NCI-H1930 (cell line): ENCODE data around the gene AIG1.

Experiments
- DNase-seq, 2 experiments: peaks; one replicate each; lab custom pipeline; 2025; lab: John Stamatoyannopoulos, UW

The AIG1 gene

DNA sequence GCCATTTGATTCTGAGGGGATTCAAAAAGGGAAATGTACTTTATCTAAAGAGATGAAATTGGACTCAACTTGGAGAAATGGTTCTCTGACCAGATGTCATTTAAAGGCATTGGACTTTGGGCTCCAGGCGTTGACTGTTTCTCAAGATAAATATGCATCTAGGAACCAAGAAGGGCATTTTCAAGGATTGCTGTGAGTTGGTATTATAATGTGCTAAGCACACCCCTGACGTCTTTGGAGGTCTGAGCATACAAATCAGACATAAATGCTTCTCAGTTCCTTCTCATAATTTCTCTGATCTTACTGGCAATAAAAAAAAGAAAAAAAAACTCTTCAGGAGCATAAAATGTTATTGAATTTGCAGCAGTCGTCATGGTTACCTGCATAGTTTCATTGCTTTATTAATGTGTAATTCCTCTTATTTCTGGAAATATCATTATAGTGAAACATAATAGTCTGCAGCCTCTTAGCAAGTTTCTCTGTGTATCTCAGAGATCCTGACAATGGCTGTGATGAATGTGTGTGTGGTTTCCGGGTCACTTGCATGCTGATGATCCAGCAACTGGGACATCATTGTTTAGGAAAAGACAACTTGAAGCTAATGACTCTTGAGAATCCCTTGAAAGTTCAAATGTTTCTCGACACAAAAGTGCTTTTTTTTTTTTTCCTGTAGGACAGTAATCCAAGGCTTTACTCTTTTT, 136.0 kb downstream of the AIG1 start:
- DNase-seq, result no peak

DNA sequence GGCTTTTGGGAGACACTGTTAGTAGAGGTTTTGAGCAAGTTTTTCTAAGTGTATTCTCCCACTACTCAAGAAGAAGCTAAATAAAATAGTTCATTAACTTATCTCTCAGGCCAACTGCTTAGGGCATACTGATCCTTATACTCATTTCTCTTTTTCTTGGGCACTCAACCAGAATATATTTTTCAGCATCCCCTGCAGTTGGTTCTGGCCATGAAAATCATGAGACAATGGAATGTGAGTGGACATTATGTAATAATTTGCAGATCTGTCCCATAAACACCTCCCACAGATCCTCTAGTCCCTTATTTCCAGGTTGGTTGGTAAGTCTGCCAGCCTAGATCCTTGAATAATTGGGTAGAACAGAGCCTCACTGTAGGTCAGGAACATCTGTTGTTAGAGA, 136.7 kb downstream of the AIG1 start:
- DNase-seq, result no peak

DNA sequence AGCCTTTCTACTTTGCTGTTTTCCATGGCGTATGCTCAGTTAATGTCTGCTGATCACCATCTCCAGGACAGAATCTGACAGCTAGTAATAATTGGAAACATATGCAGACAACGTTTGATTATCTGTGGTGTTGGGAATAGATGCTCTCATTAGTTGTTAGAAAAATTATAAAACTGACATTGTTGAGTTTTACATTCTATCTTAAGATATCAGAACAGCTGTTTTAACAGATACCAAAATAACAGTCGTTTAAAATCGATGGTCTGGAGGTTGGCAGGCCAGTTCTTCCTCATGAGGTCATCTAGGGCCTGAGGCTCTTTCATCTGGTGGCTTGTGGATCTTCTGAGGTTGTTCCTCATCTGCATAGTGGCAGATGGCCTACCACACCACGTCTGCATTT, 137.6 kb downstream of the AIG1 start:
- DNase-seq, result no peak

DNA sequence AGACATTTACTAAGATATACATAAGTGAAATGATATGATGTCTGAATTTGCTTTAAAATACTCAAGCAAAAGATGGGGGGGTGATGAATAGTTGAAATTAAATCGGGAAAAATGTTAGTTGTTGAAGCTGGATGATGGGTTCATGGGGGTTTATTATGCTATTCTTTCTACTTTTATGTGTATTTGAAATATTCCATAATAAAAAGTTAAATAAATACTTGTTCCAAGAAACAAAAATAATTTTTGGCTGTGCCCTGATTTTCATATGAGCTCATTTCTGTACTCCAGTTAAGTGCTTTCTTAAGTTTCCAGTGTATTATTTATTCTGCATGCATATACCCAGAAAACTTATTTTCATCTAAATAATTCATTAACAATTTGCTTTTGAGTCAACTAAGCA, 138.6 kb downstream of the AIG1 start:
- DNase-seq, result no peak

DNA sequence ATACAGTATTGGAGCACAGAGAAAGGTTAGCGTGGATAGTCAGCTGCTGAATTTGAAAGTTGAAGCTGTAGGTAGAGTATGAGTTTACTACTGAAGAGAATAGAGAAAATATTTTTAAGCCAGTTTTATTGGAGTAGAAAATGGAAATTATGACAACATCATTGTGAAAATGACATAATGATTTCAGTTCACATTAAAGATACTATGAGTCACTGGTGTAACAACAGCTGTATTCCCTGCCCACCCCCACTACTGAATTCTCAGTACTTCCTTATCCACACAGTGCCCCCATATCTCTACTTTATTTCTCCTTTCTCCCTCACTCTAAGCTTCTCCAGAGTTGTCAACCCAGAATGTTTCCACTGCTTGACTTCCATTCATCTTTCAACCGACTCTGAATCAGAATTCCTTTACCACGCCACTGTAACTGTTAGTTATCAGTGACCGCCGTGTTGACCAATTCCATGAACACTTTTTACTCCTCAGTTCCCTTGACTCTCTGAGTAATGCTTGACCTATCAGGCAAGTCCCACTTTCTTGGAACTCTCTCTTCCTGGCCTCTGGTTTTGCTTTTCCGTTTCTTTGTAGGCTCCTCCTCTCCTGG, 139.6 kb downstream of the AIG1 start:
- no peak for DNase-seq

DNA sequence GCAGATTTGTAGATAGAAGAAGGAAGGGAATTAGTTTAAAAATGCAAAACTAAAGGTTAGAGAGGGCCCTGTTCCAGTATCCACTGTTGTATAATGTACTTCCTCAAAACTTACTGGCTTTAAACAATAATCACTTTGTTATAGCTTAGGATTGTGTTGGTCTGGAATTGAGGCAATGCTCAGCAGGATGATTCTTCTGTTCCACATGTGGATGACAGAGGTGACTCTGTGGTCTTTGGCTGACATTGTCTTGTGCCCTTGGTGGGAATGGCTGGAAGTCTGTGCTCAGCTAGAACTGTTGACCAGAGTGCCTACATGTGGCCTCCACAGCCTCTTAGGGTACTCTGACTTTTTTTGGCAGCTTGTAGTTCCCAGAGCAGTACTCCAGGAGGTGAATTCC, 143.4 kb downstream of the AIG1 start:
- DNase-seq, result no peak

DNA sequence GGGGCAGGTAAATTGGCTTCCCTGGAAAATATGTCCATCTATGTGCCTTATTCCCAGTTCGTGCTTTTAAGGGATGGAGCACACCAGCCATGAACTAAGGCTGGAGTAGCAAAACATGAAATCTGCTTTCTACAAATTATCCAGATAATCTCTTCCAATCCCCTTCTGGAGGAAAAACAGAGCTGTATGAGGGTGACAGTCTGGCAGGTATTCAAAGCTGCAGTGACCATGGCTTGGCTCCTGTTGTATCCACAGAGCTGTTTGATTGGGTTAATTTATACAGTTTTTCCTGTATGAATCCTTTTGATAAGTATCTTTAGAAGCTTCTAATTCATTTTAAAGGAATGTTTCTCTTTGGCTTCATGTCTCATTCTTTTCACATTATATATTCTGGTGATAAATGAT, 144.4 kb downstream of the AIG1 start:
- DNase-seq, result no peak

DNA sequence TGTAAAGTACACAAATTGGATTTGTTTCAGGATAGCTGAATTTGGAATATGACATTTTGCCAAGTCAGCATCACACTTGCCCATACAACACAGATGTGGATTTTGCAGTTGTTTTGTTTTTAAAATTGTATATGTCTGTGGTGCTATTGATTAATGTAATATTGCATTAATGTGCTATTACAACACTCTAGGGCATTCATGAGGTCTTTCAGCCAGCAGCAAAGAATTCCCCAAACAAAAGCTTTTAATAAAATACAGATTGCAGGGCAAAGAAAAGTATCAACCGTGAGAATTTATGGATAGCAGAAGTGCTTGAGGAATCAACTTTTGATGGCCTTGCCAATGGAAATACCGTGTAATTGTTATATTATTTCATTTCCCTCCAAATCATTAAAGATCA, 144.9 kb downstream of the AIG1 start:
- DNase-seq, result no peak

DNA sequence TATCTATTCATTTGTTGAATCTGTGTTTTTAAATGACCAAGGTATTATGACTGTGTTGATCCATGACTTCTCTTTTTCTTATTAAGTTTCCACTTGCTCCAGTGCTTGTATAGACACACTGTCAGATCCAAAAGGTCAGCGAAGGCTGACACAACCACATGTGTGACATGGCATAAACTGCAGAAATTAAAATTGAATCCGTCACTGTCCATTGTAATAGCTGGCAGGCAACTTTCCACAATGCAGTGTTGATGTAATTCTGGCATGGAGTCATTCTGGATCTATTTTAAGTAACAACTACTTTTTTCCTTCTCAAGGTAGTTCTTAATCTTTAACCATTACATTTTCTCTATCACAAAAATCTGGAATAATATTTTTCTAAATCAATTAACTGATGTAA, 145.3 kb downstream of the AIG1 start:
- DNase-seq, result no peak

DNA sequence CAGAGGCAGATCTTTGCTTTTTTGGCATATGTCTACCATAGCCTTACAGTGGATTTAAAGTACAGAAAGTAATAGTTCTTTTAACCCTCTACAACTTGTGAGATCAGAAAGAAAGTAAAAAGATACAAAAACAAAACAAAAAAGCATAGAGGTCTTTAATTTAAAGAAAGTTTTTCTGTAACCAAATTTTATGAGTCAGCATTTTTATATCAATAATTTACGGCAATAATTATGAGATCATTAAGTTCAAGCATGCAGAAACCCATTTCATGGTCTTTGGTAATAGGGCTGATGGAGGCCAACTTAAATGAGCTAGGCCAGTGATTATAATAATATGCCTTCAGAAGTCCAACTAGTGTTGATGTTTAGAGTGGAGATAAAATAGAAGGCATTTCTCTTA, 145.9 kb downstream of the AIG1 start:
- no peak for DNase-seq

DNA sequence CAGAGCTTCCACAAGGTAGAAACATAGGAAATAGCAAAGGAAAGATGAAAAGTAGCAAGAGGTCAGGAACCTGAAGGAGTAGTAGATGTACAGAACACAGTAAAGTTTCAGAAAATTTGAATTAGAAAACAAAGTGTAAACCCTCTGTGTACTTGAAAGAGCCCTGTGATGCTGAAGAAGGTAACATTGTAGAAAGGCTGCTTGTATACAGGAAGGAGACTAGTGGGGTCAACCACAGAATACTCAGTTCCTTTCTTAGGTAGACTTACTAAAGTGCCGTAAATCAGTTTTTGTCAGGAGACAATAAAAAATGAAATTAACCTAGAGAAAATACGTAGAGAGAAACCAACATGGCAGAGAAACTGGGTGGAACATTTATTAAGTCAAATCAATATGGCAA, 149.7 kb downstream of the AIG1 start:
- DNase-seq, result no peak

DNA sequence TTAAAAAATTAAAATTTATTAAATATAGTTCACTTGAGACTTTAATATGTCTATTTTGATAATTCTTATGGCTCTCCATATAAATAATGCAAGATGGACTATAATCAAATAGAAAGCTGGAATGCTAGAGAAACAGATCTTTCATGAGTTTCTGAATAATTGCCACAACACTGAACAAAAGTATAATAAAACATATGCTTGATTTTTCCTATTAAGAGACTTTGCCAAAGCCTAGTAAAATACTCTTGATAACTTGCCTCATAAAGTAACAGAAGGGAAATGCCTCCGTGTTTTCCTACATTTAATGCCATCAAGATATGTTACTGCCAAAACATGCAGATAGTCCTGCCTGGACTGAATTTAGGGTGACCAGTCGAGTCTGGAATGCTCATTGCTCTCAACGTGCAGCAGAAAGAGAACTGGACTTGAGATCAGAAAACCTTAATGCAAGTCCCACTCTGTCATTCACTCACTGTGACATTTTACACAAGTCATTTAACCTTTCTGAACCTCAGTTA, 153.2 kb downstream of the AIG1 start:
- no peak for DNase-seq

DNA sequence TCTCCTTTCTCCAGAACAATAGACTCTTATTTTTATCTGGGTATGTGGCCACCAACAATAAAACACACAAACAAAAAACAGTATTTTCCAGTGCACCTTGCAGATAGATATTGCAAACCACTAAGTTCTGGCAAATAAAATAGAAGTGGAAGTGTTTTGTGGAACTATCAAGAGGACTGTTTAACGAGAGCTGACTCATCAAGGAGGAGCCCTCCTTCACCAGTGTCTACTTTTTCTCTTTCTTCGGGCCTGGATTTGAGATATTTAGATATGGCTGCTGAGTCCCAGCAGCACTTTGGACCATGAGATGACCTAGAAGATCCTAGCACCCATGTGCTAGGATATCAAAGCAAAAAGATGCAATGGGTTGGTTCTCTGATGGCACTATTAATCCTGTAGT, 154.7 kb downstream of the AIG1 start:
- DNase-seq, result no peak

DNA sequence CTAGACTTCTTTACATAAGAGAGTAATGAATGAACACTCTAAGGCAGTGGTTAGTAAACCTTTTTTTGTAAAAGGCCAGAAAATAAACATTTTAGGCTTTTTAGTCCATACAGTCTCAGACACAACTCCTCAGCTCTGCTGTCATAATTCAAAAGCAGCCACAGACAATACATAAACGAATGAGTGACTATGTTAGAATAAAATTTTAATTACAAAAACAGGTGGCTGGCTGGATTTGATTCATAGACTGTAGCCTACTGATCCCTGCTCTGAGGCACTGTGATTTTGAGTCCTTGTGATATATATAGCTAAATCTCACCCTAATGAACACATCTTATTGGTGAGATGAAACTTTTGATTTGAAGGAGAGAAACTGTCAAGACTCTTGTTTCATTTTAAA, 155.1 kb downstream of the AIG1 start:
- no peak for DNase-seq

DNA sequence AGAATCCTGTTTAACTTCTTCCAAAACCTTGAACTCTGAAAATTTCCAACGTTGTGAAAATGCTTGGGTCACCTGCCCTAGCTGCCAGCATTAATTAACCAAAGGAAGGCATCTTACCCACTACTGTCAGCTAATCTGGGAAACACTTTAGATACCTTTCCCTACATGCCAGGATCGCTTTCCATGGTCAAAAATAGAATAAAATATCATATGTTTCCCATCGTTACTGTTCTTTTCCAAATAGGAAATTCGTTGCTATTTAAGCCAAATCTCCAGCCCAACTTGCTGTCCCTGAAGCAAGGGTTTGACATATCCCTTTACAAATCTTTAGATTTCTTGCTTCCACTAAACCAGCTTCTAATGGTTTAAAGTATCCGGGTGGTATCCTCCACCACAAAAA, 157.5 kb downstream of the AIG1 start:
- DNase-seq, result no peak

DNA sequence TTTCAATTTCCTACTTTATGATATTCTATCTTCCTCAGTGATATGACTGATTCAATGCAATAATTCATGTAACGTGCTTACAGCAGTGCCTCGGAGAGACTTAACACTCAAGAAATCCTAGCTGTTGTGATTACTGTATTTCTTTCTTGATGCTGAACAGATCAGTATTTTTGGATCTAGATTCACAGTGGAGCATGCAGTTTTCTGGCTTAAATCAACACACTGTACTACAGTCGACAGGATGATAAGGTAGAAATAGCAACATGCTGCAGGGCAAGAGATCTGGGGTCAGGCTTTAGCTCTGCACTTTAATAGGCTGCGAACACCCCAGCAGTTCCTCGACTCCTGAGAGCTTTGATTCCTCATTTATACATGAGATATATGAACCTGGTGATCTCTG, 161.0 kb downstream of the AIG1 start:
- DNase-seq, result no peak

DNA sequence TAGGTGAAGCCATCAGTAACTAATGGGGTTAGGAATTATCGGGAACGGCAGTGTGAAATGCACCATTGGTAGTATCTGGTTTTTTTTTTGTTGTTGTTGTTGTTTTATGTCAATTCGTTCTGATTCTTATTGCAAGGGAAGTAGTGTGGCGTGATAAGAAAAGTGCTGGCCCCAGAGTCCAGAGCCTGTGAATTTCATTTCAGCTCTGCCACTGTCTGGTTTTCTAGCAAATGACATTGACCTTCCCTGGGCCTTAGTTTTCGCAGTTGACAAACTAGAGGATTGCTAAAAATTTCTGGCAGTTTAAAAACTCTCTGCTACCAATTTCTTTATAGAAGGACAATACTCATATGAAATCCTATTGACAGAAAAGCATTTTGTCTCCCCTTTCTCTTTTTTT, 161.6 kb downstream of the AIG1 start:
- DNase-seq, result no peak

DNA sequence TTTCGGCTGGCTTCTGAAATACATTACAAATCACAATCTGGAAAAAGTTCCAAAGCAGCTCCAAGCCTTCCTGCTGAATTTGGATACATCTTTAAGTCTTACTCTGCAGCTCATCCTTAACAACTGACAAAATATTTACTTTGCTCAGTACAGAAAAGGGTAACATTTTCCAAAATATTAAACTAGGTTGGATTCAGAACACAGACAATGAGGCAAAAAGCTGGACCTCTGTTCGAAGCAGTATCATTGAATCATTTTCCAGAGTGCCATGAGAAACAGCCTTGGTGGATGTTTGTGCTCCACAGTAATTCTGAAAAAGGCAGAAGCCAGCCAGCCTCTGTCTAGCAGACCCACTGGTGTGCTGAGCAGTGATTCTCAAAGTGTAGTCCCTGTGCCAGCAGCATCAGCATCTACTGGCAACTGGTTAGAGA, 162.1 kb downstream of the AIG1 start:
- no peak for DNase-seq

DNA sequence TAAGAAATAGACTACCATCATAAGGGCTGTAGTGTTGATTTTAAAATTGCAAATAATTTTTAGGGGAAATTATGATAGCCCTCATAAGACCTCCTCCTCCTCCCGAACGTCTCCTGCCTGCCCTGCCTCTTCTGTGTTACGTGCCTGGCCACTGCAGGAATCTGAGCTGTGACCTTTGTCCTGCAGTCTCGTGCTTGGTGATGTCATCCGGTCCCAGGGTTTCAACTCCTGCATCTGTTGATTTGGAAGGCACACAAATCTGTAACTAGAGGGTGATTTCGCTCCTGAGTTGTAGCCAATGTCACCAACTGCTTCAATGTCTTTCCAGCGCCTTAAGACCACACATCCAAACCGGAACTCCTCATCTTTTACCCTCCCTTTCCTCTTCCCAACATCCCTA, 163.2 kb downstream of the AIG1 start:
- DNase-seq, result no peak

DNA sequence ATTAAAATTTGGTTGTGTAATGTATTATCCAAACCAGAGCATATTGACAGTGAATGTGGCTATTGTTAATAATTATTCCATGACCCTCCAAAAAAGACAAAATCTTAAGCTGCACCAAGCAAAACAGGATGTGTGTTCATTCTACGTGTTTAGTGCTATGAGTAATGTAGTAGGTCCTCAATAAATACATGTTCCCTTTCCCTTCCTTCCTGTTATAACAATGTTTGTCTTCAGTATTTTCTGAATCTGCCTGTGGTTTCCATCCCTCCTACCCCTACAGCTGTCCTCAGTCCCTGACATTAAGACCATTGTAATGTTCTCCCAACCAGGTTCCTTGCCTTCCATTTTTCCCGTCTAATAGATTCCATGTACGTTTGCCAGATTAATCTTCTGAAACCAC, 163.8 kb downstream of the AIG1 start:
- no peak for DNase-seq

DNA sequence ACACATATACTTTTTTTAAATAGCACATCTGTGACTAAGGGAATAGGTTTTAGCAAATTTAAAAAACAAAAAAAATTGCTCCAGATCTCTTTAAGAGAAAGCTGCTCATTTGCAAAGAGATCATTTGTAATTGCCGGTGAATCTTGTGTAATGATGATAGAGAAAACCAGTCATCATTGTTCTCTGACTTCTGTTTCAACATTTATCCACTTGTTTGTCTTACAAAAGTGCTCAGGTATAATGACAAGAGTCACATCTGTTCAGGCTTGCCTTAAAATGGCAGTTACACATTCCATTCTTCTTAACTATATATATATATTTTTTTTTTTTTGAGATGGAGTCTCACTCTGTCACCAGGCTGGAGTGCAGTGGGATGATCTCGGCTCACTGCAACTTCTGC, 165.2 kb downstream of the AIG1 start:
- no peak for DNase-seq

DNA sequence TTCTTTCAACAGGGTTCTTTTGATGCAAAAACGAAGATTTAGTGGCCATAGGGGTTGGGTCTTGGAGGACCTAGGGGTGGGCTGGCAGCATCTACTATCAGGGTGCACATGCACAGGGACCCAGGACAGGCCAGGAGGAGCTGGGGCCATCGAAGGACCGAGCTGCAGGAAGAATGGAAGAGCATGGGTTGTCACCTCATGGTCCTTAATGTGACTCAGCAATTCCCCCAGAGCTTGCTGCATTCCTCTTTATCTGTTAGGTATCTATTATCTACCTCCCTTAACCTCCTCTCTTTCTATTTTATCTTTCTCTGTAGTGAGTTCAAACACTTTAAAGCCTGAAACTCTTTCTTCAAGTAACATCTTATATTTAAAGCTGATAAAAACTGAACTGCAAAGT, 167.0 kb downstream of the AIG1 start:
- DNase-seq, result no peak

DNA sequence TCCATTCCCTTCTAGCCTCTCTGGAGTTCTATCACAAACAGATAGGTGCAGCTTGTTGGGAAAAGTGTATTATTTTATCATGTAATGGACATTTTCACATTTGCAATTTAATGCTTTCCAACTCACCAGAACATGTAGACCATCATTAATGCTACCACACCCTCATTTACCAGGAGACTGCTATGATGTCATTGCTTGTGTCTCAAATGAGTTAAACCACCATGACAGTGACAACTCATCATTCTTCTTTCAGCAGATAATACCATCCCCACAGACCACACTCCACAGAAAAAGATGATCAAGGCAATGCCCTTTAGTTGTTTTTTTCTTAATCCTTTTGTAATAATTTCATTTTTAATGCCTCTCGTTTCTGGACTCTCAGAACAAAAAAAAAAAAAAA, 168.7 kb downstream of the AIG1 start:
- DNase-seq, result no peak

DNA sequence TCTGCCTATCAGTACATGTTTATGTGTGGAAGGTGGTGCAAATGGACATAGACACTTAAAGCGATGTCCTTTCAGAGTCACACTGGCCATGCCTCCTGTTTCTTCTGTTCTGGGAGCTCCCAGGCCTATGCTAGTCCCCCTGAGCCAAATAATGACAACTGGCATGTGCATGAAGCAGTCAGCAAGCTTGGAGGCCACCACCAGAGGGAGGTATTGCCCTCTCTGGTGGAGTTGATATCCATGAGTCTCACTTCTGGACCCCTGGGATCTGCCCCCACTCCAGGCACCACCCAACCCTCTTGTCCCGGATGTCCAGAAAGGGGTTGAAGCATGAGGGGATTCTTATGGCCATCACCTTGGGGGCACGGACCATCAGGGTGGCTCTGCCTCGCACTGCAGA, 172.2 kb downstream of the AIG1 start:
- DNase-seq, result peak; percentile 0 to 2
